Brain microvascular endothelial cell (primary cell): ENCODE measurements around the gene FOLR1.
"Not testable (repeated sequence)": the region's sequence is repeated elsewhere in the genome, so short reads cannot be mapped to it uniquely, and the experiment has no call there.

ENCODE experiments used
- DNase-seq: peaks from one replicate; pipeline ENCODE4 v3.0.0-alpha.2; 2020
- H3K27ac ChIP-seq: fragments of 250-450 bp; sonication (Bioruptor Pico); 2 replicates; pipeline ENCODE4 v1.5.1; 2020; ENCODE audit warnings: mild to moderate bottlenecking, moderate library complexity
- H3K27me3 ChIP-seq: fragments of 250-450 bp; sonication (Bioruptor Pico); replicated peaks from 2 replicates; pipeline ENCODE4 v1.5.1; 2020; ENCODE audit warnings: mild to moderate bottlenecking
- H3K36me3 ChIP-seq: fragments of 250-450 bp; sonication (Bioruptor Pico); replicated peaks from 2 replicates; pipeline ENCODE4 v1.5.1; 2020; ENCODE audit warnings: mild to moderate bottlenecking
- H3K4me3 ChIP-seq: 2 replicates; pipeline ENCODE4 v1.5.1; 2011; ENCODE audit warnings: low read depth, mild to moderate bottlenecking, control low read depth, low read length, moderate library complexity
- in situ Hi-C: cut with HindIII; loops from 2 replicates; pipeline ENCODE4 v1.10.0; 2017; ENCODE audit warnings: low sequenced_read_pairs, low pct_ligation_motif_present
- TF ChIP-seq, protein P1 (sequence below): IDR thresholded peaks from 2 replicates; pipeline ENCODE4 v1.5.1; 2011; ENCODE audit warnings: low read depth, mild to moderate bottlenecking, moderate library complexity, low read length, control low read depth, inconsistent platforms; ENCODE audit errors: missing control alignments

Gene FOLR1

DNA sequence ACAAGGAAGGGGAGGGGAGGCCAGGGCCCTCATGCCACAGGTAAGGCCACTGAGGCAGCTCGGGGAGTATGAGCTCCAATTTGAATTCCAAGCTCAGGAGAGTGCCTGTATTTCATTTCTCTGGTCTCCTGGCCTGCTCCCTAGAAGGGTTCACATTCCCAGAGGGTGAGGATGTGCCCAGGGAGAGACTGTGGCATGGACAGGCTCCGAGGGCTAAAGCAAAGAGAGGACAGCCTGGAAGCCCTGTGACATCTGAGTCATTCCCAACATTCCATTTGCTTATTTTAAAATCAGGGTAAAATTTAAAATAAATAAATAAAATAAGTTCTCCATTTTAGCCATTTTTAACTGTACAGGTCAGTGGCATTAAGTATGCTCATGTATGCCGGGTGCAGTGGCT, 18.6 kb upstream of the FOLR1 start:
- TF ChIP-seq, protein P1, sequence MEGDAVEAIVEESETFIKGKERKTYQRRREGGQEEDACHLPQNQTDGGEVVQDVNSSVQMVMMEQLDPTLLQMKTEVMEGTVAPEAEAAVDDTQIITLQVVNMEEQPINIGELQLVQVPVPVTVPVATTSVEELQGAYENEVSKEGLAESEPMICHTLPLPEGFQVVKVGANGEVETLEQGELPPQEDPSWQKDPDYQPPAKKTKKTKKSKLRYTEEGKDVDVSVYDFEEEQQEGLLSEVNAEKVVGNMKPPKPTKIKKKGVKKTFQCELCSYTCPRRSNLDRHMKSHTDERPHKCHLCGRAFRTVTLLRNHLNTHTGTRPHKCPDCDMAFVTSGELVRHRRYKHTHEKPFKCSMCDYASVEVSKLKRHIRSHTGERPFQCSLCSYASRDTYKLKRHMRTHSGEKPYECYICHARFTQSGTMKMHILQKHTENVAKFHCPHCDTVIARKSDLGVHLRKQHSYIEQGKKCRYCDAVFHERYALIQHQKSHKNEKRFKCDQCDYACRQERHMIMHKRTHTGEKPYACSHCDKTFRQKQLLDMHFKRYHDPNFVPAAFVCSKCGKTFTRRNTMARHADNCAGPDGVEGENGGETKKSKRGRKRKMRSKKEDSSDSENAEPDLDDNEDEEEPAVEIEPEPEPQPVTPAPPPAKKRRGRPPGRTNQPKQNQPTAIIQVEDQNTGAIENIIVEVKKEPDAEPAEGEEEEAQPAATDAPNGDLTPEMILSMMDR = no peak
- no peak overlapping the region for H3K27ac ChIP-seq
- DNase-seq = no peak
- no peak overlapping the region for H3K4me3 ChIP-seq
- in situ Hi-C loops = no loop called here
- no peaks in the 10 kb centered on the region for H3K27me3 ChIP-seq
- no peaks in the 10 kb centered on the region for H3K36me3 ChIP-seq

DNA sequence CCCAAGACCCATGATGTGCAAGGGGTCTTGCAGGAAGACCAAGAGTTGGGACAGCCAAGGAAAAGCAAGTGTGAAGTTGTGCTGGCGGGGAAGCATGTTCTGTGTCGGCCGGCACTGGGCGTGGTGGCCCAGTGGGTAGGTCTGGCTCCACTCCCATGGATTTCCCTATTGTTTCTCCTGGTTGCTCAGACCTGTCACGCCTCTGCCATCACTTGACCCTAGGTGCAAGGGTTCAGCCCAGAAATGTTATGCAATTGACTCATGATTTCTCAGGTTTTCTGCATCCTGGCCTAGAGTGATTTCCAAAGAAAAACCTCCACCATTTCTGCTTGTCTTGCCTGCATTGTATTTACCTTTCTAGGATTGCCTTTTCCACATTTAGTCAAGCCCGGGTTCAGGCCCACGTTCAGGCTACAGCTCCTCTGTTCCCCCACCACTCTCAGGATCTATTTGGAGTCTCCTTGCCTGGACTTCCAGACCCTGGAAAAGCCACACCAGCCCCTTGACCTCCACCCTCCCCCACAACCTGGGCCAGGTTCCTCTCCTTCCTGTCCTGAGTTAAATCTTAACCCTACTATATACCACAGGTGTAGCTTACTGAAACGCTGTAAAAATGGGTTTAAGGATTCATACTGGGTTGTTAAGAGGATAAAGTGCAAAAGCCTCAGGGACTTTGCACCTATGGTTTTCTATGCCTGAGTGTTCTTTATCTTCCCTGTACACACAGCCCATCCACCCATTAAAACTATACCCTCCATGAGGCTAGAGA, 17.5 kb upstream of the FOLR1 start:
- TF ChIP-seq, protein P1 = no peak
- DNase-seq = no peak
- in situ Hi-C loops = no loop called here

DNA sequence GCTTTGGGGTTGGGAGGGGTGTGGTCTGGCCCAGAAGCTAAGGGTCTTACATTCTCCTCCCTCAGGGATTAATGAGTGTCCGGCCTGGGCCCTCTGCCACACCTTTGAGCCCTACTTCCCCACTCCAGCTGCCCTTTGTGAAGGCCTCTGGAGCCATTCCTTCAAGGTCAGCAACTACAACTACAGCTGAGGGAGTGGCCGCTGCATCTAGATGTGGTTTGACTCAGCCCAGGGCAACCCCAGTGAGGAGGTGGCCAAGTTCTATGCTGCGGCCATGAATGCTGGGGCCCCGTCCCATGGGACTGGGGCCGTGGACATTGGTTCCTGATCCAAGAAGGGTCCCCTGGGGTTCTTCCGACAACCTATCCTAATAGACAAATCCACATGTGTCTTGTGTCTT, 14.3 kb upstream of the FOLR1 start:
- DNase-seq = no peak
- Histone ChIP-seq H3K27me3 (no peaks in the 10 kb centered on the region), H3K4me3 (no peak overlapping the region), H3K27ac (no peak overlapping the region), H3K36me3 (no peaks in the 10 kb centered on the region)
- in situ Hi-C loops = no loop called here
- TF ChIP-seq, protein P1 = no peak

More for the DNA sequence above, 17.5 kb upstream of the FOLR1 start:
- no peak overlapping the region for H3K4me3 ChIP-seq
- no peaks in the 10 kb centered on the region for H3K27me3 ChIP-seq
- H3K27ac ChIP-seq = no peak overlapping the region
- no peaks in the 10 kb centered on the region for H3K36me3 ChIP-seq

DNA sequence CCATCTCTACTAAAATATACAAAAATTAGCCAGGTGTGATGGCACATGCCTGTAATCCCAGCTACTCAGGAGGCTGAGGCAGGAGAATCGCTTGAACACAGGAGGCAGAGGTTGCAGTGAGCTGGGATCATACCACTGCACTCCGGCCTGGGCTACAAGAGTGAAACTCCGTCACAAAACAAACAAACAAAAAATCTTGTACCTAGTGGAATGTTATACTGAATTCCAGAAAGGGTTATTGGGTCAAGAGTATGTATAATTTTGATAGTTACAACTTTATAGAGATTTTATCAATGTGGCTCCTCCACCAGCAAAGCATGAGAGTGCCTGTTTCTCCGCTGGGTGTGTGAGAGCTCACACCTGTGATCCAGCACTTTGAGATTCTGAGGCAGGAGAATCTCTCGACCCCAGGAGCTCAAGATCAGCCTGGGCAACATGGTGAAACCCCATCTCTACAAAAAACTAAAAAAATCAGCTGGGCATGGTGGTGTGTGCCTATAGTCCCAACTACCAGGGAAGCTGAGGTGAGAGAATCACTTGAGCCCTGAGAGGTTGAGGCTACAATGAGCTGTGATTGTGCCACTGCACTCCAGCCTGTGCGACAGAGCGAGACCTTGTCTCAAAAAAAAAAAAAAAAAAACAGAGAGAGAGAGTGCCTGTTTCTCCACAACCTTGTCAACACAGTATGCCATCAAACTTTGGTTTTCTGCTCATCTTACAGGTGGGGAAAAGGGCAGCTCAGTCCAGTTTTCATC, 12.7 kb upstream of the FOLR1 start:
- H3K4me3 ChIP-seq = no peak overlapping the region
- no peaks in the 10 kb centered on the region for H3K36me3 ChIP-seq
- H3K27ac ChIP-seq = no peak overlapping the region
- DNase-seq = no peak
- in situ Hi-C loops = no loop called here
- no peaks in the 10 kb centered on the region for H3K27me3 ChIP-seq
- TF ChIP-seq, protein P1 = no peak

DNA sequence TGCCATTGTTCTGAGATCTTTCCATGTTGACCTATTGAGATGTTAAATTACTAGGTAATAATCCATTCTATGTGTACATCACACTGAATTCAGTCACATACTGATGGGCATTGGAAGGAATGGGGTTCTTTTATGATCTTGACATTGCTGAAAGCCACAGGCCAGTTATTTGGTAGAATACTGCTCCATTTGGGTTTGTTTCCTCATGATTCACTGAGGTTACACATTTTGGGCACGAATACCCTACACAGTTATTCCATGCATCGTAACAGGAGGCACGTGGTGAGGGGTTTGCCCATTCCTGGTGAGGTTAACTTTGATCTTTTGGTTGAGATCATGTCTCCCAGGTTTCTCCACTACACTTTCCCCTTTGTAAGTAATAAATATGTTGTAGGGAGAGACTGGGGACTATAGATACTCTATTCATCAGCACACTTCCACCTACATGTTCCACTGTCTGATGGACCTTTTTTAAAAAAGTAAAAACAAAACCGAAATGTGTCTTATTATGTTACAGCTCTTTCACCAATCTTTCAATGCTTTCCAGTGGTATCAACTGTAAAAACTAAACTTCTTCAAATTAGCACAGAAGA, 12.0 kb upstream of the FOLR1 start:
- TF ChIP-seq, protein P1 = no peak
- Histone ChIP-seq H3K27me3 (no peaks in the 10 kb centered on the region), H3K4me3 (no peak overlapping the region), H3K36me3 (no peaks in the 10 kb centered on the region), H3K27ac (no peak overlapping the region)
- DNase-seq = no peak
- in situ Hi-C loops = no loop called here

DNA sequence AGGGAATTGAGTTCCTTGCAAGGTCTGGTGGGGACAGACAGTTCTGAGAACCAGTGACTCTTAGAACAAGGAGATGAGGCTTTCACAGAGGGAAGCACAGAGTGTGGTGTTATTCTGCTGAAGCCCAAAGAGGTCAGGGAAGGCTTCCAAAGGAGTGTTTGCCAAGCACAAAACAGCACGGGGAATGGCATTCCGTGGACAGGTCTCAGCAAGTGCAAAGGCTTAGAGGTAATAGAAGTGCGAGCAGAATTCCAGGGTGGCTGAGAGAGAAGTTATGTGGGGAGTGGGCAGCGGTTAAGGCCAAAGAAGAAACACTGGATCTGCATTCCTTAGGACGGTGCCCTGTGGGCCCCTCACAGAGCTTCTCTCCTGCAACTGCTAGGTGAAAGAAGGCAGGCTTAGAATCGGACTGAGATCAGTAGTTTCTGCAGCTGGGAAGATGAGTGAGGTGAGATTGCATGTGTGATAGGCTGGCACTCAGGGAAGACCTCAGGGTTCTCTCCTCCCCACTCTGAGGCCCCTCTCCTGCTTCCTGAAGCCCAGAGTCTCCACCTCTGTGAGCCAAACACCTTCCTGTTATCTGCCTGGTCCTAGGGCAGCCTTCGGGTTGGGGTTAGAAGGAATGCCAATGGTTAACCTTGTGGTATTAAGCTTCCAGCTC, 10.9 kb upstream of the FOLR1 start:
- in situ Hi-C loops, H3K27me3 ChIP-seq, H3K36me3 ChIP-seq, H3K4me3 ChIP-seq, DNase-seq, H3K27ac ChIP-seq: not testable (repeated sequence)
